ENCODE data around the gene VAT1L.

Gene VAT1L

DNA sequence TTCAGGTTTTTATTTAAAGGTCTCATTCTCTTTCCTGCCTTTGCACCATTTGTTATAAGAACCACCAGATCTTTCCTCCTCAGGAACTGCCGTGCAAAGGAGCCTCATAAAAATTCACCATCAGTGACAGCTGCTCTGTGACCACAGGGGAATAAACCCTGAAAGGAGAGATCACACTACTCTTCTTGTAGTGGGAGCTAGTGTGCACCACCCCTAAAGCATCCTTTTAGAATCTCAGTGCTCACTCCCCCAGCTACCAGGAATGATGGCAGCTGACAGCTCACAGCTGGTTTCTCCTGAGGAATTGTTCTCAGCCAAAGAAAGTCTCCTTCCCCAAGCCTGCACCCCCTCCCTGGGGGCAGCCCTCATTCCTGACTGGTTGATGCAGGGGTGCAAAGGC is 18.7 kb downstream of the VAT1L start:
- Histone ChIP-seq H2AFZ (ENCODE audit: low read length) (no peak overlapping the region), H3K4me2 (ENCODE audit: low read length) (no peak overlapping the region), H3K9me2 (ENCODE audit: low read depth, low read length) (no peaks in the 10 kb centered on the region), H4K20me1 (ENCODE audit: insufficient read depth, low read length) (no peaks in the 10 kb centered on the region), H3K36me3 (ENCODE audit: insufficient read depth, low read length) (no peaks in the 10 kb centered on the region), H3F3A (ENCODE audit: insufficient read depth, low read length) (no peaks in the 10 kb centered on the region), H3K4me1 (ENCODE audit: insufficient read depth, low read length, severe bottlenecking) (no peaks in the 10 kb centered on the region), H3K4me3 (ENCODE audit: low read depth, low read length, poor library complexity, severe bottlenecking) (no peak overlapping the region), H3K27ac (ENCODE audit: low read depth, low read length, poor library complexity, severe bottlenecking) (no peak overlapping the region), H3K9ac (ENCODE audit: low read length) (no peak overlapping the region), H3K9me3 (ENCODE audit: low read length) (no peaks in the 10 kb centered on the region), H3K27me3 (ENCODE audit: insufficient read depth, low read length) (no peaks in the 10 kb centered on the region), H3K79me2 (ENCODE audit: insufficient read depth, low read length) (no peaks in the 10 kb centered on the region)
- no peak for TF ChIP-seq CTCF (IDR thresholded peaks at IDR 0.05; ENCODE audit: low read length)
- no peak for TF ChIP-seq EZH2 (IDR thresholded peaks at IDR 0.05; ENCODE audit: borderline replicate concordance, low read length)

GRCh38 chr16:77812856-77813500 is 24.6 kb downstream of the VAT1L start:
- Histone ChIP-seq H3F3A (ENCODE audit: insufficient read depth, low read length) (no peaks in the 10 kb centered on the region), H3K27ac (ENCODE audit: low read depth, low read length, poor library complexity, severe bottlenecking) (no peak overlapping the region), H3K4me3 (ENCODE audit: low read depth, low read length, poor library complexity, severe bottlenecking) (no peak overlapping the region), H3K4me1 (ENCODE audit: insufficient read depth, low read length, severe bottlenecking) (no peaks in the 10 kb centered on the region), H3K4me2 (ENCODE audit: low read length) (no peak overlapping the region), H4K20me1 (ENCODE audit: insufficient read depth, low read length) (no peaks in the 10 kb centered on the region), H3K9ac (ENCODE audit: low read length) (no peak overlapping the region), H3K9me3 (ENCODE audit: low read length) (no peaks in the 10 kb centered on the region), H2AFZ (ENCODE audit: low read length) (no peak overlapping the region), H3K79me2 (ENCODE audit: insufficient read depth, low read length) (no peaks in the 10 kb centered on the region), H3K9me2 (ENCODE audit: low read depth, low read length) (no peaks in the 10 kb centered on the region), H3K27me3 (ENCODE audit: insufficient read depth, low read length) (no peaks in the 10 kb centered on the region), H3K36me3 (ENCODE audit: insufficient read depth, low read length) (no peaks in the 10 kb centered on the region)
- TF ChIP-seq EZH2 (IDR thresholded peaks at IDR 0.05; ENCODE audit: borderline replicate concordance, low read length) = no peak
- TF ChIP-seq CTCF (IDR thresholded peaks at IDR 0.05; ENCODE audit: low read length) = no peak

DNA sequence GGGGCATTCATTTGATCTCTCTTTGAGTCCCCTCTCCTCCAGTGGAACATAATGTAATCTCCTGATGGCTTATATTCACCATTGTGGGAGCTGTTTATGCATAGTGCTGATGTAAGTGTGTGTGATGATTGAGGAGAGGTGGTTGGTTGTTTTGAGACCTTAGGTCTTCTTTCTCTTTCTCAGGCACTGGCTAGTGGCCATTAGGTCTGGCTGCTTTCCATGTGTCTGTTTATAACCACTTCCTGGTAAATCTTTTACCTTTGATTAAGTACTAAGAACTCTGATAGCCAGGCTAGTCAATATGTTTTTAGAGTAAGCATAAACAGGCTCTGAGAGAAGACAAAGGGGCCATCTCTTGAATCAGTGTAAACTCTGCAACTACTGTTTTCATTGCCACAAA is 27.9 kb downstream of the VAT1L start:
- no peaks in the 10 kb centered on the region for H3K79me2 ChIP-seq (ENCODE audit: insufficient read depth, low read length)
- no peaks in the 10 kb centered on the region for H3K4me1 ChIP-seq (ENCODE audit: insufficient read depth, low read length, severe bottlenecking)
- TF ChIP-seq CTCF (IDR thresholded peaks at IDR 0.05; ENCODE audit: low read length) = no peak
- no peak for TF ChIP-seq EZH2 (IDR thresholded peaks at IDR 0.05; ENCODE audit: borderline replicate concordance, low read length)
- no peaks in the 10 kb centered on the region for H4K20me1 ChIP-seq (ENCODE audit: insufficient read depth, low read length)
- H3K27ac ChIP-seq (ENCODE audit: low read depth, low read length, poor library complexity, severe bottlenecking) = no peak overlapping the region
- no peak overlapping the region for H3K4me3 ChIP-seq (ENCODE audit: low read depth, low read length, poor library complexity, severe bottlenecking)
- H3K27me3 ChIP-seq (ENCODE audit: insufficient read depth, low read length) = no peaks in the 10 kb centered on the region
- no peak overlapping the region for H2AFZ ChIP-seq (ENCODE audit: low read length)
- no peak overlapping the region for H3K9ac ChIP-seq (ENCODE audit: low read length)
- no peaks in the 10 kb centered on the region for H3K36me3 ChIP-seq (ENCODE audit: insufficient read depth, low read length)
- no peaks in the 10 kb centered on the region for H3K9me3 ChIP-seq (ENCODE audit: low read length)
- no peak overlapping the region for H3K4me2 ChIP-seq (ENCODE audit: low read length)
- no peaks in the 10 kb centered on the region for H3K9me2 ChIP-seq (ENCODE audit: low read depth, low read length)
- H3F3A ChIP-seq (ENCODE audit: insufficient read depth, low read length) = no peaks in the 10 kb centered on the region

All from OCI-LY1 (cell line).